Endothelial cell (in vitro differentiated cells): Measurements from ENCODE around the gene SAYSD1. TPM values are rescaled to one million over a fixed set of nuclear protein-coding genes. Genes with fewer than 3 reads are reported as not detected.

Source experiments
- DNase-seq: peaks from one replicate; pipeline ENCODE4 v3.0.0; 2021; ENCODE audit warnings: low spot score
- H3K27ac Mint-ChIP-seq: one replicate; pipeline ENCODE4 v1.8.0; 2021; ENCODE audit warnings: mixed read lengths, inconsistent platforms; ENCODE audit not compliant: unreplicated experiment
- H3K27me3 Mint-ChIP-seq: one replicate; pipeline ENCODE4 v1.8.0; 2021; ENCODE audit warnings: mild to moderate bottlenecking, moderate library complexity, mixed read lengths, inconsistent platforms; ENCODE audit not compliant: unreplicated experiment
- H3K36me3 Mint-ChIP-seq: one replicate; pipeline ENCODE4 v1.8.0; 2021; ENCODE audit warnings: mild to moderate bottlenecking, low read depth, mixed read lengths, inconsistent platforms; ENCODE audit not compliant: unreplicated experiment
- H3K4me1 Mint-ChIP-seq: one replicate; pipeline ENCODE4 v1.8.0; 2021; ENCODE audit warnings: mild to moderate bottlenecking, mixed read lengths, inconsistent platforms; ENCODE audit not compliant: unreplicated experiment
- H3K4me3 Mint-ChIP-seq: one replicate; pipeline ENCODE4 v1.8.0; 2021; ENCODE audit warnings: mild to moderate bottlenecking, mixed read lengths, inconsistent platforms; ENCODE audit not compliant: unreplicated experiment
- H3K9me3 Mint-ChIP-seq: one replicate; pipeline ENCODE4 v1.8.0; 2021; ENCODE audit warnings: mixed read lengths, inconsistent platforms; ENCODE audit not compliant: unreplicated experiment
- total RNA-seq: library from RNA; stranded (reverse); fragmentation: NEBNext Ultra II Directional; extraction: Animal tissue kit (Norgen Biotek cat#: 25700); gene quantifications from one replicate; pipeline ENCODE4 v1.2.1, GENCODE V29; 2021; ENCODE audit not compliant: unreplicated experiment
- TF ChIP-seq, protein P1 (sequence below): fragments of 200-600 bp; sonication (generic); IDR thresholded peaks from one replicate; pipeline ENCODE4 v1.5.0; 2021; ENCODE audit warnings: antibody characterized with exemption; ENCODE audit not compliant: unreplicated experiment

Gene SAYSD1
- total RNA-seq, 1 donor from 2014 or later = 10.8 TPM

- peaks cover 4% of the 10 kb centered on the region for H3K4me1 Mint-ChIP-seq
- no peak overlapping the region for H3K27ac Mint-ChIP-seq
- no peak overlapping the region for H3K4me3 Mint-ChIP-seq
- peaks cover 9% of the 10 kb centered on the region for H3K36me3 Mint-ChIP-seq
- no peaks in the 10 kb centered on the region for H3K9me3 Mint-ChIP-seq
- no peak for DNase-seq
- H3K27me3 Mint-ChIP-seq = no peaks in the 10 kb centered on the region
- TF ChIP-seq, protein P1, sequence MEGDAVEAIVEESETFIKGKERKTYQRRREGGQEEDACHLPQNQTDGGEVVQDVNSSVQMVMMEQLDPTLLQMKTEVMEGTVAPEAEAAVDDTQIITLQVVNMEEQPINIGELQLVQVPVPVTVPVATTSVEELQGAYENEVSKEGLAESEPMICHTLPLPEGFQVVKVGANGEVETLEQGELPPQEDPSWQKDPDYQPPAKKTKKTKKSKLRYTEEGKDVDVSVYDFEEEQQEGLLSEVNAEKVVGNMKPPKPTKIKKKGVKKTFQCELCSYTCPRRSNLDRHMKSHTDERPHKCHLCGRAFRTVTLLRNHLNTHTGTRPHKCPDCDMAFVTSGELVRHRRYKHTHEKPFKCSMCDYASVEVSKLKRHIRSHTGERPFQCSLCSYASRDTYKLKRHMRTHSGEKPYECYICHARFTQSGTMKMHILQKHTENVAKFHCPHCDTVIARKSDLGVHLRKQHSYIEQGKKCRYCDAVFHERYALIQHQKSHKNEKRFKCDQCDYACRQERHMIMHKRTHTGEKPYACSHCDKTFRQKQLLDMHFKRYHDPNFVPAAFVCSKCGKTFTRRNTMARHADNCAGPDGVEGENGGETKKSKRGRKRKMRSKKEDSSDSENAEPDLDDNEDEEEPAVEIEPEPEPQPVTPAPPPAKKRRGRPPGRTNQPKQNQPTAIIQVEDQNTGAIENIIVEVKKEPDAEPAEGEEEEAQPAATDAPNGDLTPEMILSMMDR = no peak
Measured at GRCh38 chr6:39102821-39103136, 12.2 kb downstream of the SAYSD1 start.

DNA sequence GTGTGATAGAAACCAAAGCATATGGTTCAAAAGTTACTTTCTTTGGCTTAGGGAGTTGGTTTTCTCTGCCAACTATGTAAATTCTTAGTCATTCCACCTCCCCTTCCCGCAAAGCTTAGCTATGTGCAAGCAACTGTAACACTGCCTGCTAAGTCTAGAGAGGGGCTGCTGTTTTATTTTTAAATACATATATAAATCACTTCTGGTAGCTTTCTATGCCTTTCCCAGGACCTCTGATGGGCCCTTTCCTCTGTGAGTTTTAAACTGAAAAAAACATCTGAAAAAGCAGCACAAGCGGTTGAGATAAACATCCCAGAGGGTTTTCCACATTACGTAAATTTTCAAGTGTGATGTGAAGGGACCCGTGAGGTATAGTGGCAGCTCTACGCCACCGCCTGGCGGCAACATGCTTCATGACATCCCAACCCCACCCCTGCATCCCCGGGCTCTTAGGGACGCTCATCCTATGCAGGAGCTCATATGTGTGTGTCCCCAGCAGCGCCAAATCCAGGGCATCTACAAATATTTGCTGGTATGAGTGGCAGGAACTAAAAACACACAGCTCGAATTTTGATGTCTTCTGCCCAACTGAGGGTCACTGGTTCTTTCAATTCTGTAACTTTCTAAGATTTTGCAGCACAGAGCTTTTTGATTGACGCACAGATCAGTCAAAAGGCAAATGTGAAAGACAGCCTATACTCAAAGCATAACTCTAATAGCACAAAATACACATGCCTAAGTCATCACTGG is 12.7 kb downstream of the SAYSD1 start:
- Mint-ChIP-seq H3K27ac (no peak overlapping the region), H3K27me3 (no peaks in the 10 kb centered on the region), H3K9me3 (no peaks in the 10 kb centered on the region), H3K4me1 (peaks cover 3% of the 10 kb centered on the region), H3K36me3 (peaks cover 9% of the 10 kb centered on the region), H3K4me3 (no peak overlapping the region)
- TF ChIP-seq, protein P1 = peak; percentile 70
- peak; percentile 70 for DNase-seq

GRCh38 chr6:39100358-39100757 is 14.6 kb downstream of the SAYSD1 start:
- DNase-seq = no peak
- Mint-ChIP-seq H3K4me1 (no peaks in the 10 kb centered on the region), H3K27me3 (no peaks in the 10 kb centered on the region), H3K27ac (no peak overlapping the region), H3K9me3 (no peaks in the 10 kb centered on the region), H3K4me3 (no peak overlapping the region), H3K36me3 (peaks cover 7% of the 10 kb centered on the region)
- TF ChIP-seq, protein P1 = no peak

GRCh38 chr6:39095578-39095977 is 19.4 kb downstream of the SAYSD1 start:
- DNase-seq = no peak
- no peaks in the 10 kb centered on the region for H3K36me3 Mint-ChIP-seq
- H3K27ac Mint-ChIP-seq = no peak overlapping the region
- no peaks in the 10 kb centered on the region for H3K9me3 Mint-ChIP-seq
- peaks cover 6% of the 10 kb centered on the region for H3K4me1 Mint-ChIP-seq
- no peaks in the 10 kb centered on the region for H3K27me3 Mint-ChIP-seq
- TF ChIP-seq, protein P1 = no peak
- no peak overlapping the region for H3K4me3 Mint-ChIP-seq

DNA sequence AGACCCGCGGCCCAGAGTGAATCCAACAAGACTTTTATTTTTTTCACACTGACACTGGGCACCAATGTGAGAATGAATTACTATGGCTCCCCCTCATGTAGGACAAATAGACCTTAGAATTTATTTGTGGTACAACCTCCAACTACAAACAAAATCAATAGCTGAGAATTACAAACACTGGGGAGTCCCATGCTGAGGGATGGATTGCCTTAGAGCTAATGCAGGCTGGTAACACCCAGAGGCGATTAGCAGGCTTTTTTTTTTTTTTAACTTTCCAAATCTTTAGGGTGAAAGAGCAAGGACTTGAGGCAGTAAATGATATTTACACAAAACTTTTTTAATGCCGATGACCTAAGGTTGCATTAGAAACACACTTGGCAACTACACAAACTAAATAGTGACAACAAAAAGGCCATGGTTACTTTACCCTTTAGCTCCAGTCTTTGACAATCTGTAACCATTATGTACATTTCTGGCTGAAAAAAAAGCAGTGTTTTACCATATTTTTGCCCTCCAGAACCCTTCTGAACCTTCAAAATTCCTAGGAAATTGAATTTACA is 21.8 kb downstream of the SAYSD1 start:
- no peak overlapping the region for H3K27ac Mint-ChIP-seq
- H3K36me3 Mint-ChIP-seq = no peaks in the 10 kb centered on the region

More for the DNA sequence above, 21.8 kb downstream of the SAYSD1 start:
- no peaks in the 10 kb centered on the region for H3K27me3 Mint-ChIP-seq
- TF ChIP-seq, protein P1 = no peak
- DNase-seq = no peak
- no peaks in the 10 kb centered on the region for H3K9me3 Mint-ChIP-seq
- peaks cover 23% of the 10 kb centered on the region for H3K4me1 Mint-ChIP-seq
- no peak overlapping the region for H3K4me3 Mint-ChIP-seq
